T-helper 22 cell (primary cell): ENCODE results near the gene ZEB2.

ENCODE experiments used
- DNase-seq: peaks from one replicate; pipeline ENCODE4 v3.0.0-alpha.2; 2020; ENCODE audit warnings: low read depth

ZEB2 gene

GRCh38 chr2:144351687-144352086 is 168.2 kb downstream of the ZEB2 start:
- DNase-seq, result no peak

GRCh38 chr2:144350151-144350802 is 169.6 kb downstream of the ZEB2 start:
- no peak for DNase-seq

GRCh38 chr2:144349674-144350073 is 170.2 kb downstream of the ZEB2 start:
- no peak for DNase-seq

- no peak for DNase-seq
Measured at GRCh38 chr2:144348846-144349245, 171.1 kb downstream of the ZEB2 start.

GRCh38 chr2:144346229-144346628 is 173.7 kb downstream of the ZEB2 start:
- no peak for DNase-seq

DNA sequence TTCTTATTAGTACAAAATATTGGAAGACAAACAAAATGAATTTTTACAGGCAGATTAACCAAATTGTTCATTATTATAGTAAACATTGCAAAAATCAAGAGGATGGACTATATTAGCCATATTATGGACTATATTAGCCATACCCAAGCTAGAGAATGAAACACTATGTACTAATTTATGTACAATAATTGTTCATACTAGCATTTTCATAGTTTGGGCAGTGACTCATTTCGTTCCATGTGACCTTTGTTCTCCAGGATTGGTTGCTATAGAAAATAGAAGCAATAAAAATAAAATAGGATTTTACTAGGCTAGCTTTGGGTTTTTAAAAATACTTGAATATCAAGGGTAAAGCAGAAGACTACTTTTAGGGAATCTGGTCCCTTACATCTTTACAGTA is 176.8 kb downstream of the ZEB2 start:
- DNase-seq, result no peak

DNA sequence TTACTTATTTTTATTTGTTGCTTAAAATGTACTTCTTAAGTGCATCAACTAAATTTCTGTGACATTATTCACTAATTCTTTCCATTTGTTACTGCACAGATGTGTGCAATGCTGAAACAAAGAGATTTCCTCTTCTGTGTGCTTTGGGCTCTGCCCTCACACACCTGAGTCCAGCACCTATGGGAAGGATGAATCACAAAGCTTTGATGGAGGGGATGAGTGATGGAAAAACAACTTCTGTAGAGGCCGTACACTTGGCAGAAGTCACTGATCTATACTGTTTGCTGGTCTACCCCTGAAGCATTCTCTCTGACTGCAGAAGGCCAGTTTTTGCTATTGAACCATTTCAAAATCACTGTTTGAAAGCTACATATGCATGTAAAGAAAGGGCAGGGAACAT is 178.4 kb downstream of the ZEB2 start:
- no peak for DNase-seq

- DNase-seq, result no peak
Measured at GRCh38 chr2:144339048-144339447, 180.9 kb downstream of the ZEB2 start.

- DNase-seq, result no peak
Measured at GRCh38 chr2:144334551-144334950, 185.4 kb downstream of the ZEB2 start.
